ENCODE results near the gene PSMC1. TPM values are rescaled to one million over a fixed set of nuclear protein-coding genes. Genes with fewer than 3 reads are reported as not detected.
A peak's percentile ranks its signal among the peaks of the same experiment; 100 is the strongest.
"Not testable (repeated sequence)": the region's sequence is repeated elsewhere in the genome, so short reads cannot be mapped to it uniquely, and the experiment has no call there.

Gene PSMC1
- 100 to 1,000 TPM; 135 to 154 (median 150) TPM for total RNA-seq (2021; fragmentation: NEBNext Ultra II Directional; extraction: Animal tissue kit (Norgen Biotek cat#: 25700))
- long read RNA-seq, full-length matches to known transcripts, result 206 of 231 reads
- long read RNA-seq, partial matches to known transcripts, result 22 of 231 reads
- long read RNA-seq, other reads (novel, unspliced or antisense), result 3 of 231 reads

GRCh38 chr14:90256354-90257131 lies at the start of gene PSMC1:
TSS of gene PSMC1 (plus strand) at chr14:90256553. CDS start at chr14:90256598, 45 bp downstream.
- Mint-ChIP-seq H3K27ac (peak within 1 kb of the TSS; percentile 98), H3K27me3 (ENCODE audit: insufficient read depth) (peaks cover 5% of the 10 kb centered on the region), H3K4me3 (peak within 1 kb of the TSS; percentile 93), H3K36me3 (ENCODE audit: low read depth) (peaks cover 36% of the 10 kb centered on the region), H3K9me3 (peaks cover 12% of the 10 kb centered on the region), H3K4me1 (ENCODE audit: low read depth) (peaks cover 27% of the 10 kb centered on the region)
- DNase-seq, result peak; percentile 94
- TF ChIP-seq CTCF (IDR thresholded peaks at IDR 0.05), result peak; percentile 10; the same call in 1 of the 2 replicates

GRCh38 chr14:90213099-90213748 lies 43.1 kb upstream of the PSMC1 start:
- Mint-ChIP-seq H3K36me3 (ENCODE audit: low read depth) (no peaks in the 10 kb centered on the region), H3K9me3 (peaks cover 3% of the 10 kb centered on the region; the same call in 1 of the 2 replicates), H3K4me3 (no peak overlapping the region), H3K27me3 (ENCODE audit: insufficient read depth) (peaks cover 29% of the 10 kb centered on the region), H3K27ac (no peak overlapping the region), H3K4me1 (ENCODE audit: low read depth) (no peaks in the 10 kb centered on the region)
- TF ChIP-seq CTCF (IDR thresholded peaks at IDR 0.05), result no peak
- no peak for DNase-seq

- no peak overlapping the region for H3K27ac Mint-ChIP-seq
- DNase-seq, result no peak
- H3K4me3 Mint-ChIP-seq, result no peak overlapping the region
- TF ChIP-seq CTCF (IDR thresholded peaks at IDR 0.05), result no peak
- H3K36me3 Mint-ChIP-seq (ENCODE audit: low read depth), result no peaks in the 10 kb centered on the region; the same call in 1 of the 2 replicates
- H3K27me3 Mint-ChIP-seq (ENCODE audit: insufficient read depth), result peaks cover 32% of the 10 kb centered on the region
- H3K9me3 Mint-ChIP-seq, result peaks cover 2% of the 10 kb centered on the region
- H3K4me1 Mint-ChIP-seq (ENCODE audit: low read depth), result no peaks in the 10 kb centered on the region
Observed at GRCh38 chr14:90228478-90228877, 27.9 kb upstream of the PSMC1 start.

GRCh38 chr14:90229942-90230341 lies 26.4 kb upstream of the PSMC1 start:
- not testable (repeated sequence) for H3K4me1 Mint-ChIP-seq (ENCODE audit: low read depth); DNase-seq; H3K36me3 Mint-ChIP-seq (ENCODE audit: low read depth); H3K9me3 Mint-ChIP-seq; H3K4me3 Mint-ChIP-seq; H3K27ac Mint-ChIP-seq
- peaks cover 27% of the 10 kb centered on the region for H3K27me3 Mint-ChIP-seq (ENCODE audit: insufficient read depth)

- Mint-ChIP-seq H3K36me3 (ENCODE audit: low read depth) (peaks cover 31% of the 10 kb centered on the region), H3K9me3 (peaks cover 35% of the 10 kb centered on the region)
- TF ChIP-seq CTCF (IDR thresholded peaks at IDR 0.05), result peak; percentile 100
Observed at GRCh38 chr14:90235179-90235976, 21.0 kb upstream of the PSMC1 start.

More at GRCh38 chr14:90235179-90235976, 21.0 kb upstream of the PSMC1 start:
- Mint-ChIP-seq H3K27me3 (ENCODE audit: insufficient read depth) (peaks cover 34% of the 10 kb centered on the region), H3K27ac (no peak overlapping the region), H3K4me3 (no peak overlapping the region), H3K4me1 (ENCODE audit: low read depth) (peaks cover 4% of the 10 kb centered on the region; the same call in 1 of the 2 replicates)
- DNase-seq, result peak; percentile 3
